HG03139 (cell line): Measurements from ENCODE around the gene JAM3.
"Not testable (repeated sequence)": the region's sequence is repeated elsewhere in the genome, so short reads cannot be mapped to it uniquely, and the experiment has no call there.

Experiments
- ATAC-seq: cut with Tn5 transposase; IDR thresholded peaks from one replicate; pipeline ENCODE4 v1.9.1; 2021; ENCODE audit not compliant: unreplicated experiment

Gene JAM3

GRCh38 chr11:134176284-134176683 is 107.4 kb downstream of the JAM3 start:
- no peak for ATAC-seq

GRCh38 chr11:134178032-134178674 is 109.3 kb downstream of the JAM3 start:
- no peak for ATAC-seq

GRCh38 chr11:134181707-134182106 is 112.8 kb downstream of the JAM3 start:
- no peak for ATAC-seq

- not testable (repeated sequence) for ATAC-seq
Observed at GRCh38 chr11:134188092-134188491, 119.2 kb downstream of the JAM3 start.

- ATAC-seq, result no peak
Observed at GRCh38 chr11:134196756-134197155, 127.9 kb downstream of the JAM3 start.

GRCh38 chr11:134199531-134199930 is 130.7 kb downstream of the JAM3 start:
- no peak for ATAC-seq

- ATAC-seq, result no peak
Observed at GRCh38 chr11:134200688-134201087, 131.8 kb downstream of the JAM3 start.
